Measurements from ENCODE around the gene SCML1.

DNA sequence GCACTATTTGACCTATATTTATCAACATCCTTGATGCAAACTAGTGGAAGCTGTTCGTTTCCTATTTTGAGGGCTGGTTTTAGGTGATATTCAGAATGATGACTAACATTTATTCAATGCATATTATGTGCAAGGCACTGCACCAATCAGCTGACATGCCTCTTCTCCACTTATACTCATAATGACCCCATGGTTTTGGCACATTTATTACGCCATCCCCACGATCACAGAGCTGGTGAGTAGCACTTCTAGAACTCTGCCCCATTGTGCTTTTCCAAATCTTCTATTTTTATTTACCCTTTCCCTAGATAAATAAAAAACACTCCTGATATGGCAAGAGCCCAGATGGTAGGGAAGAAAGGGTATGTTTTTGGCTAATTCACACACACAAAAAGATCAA is 13.1 kb downstream of the SCML1 start:
- TF ChIP-seq, protein P1, sequence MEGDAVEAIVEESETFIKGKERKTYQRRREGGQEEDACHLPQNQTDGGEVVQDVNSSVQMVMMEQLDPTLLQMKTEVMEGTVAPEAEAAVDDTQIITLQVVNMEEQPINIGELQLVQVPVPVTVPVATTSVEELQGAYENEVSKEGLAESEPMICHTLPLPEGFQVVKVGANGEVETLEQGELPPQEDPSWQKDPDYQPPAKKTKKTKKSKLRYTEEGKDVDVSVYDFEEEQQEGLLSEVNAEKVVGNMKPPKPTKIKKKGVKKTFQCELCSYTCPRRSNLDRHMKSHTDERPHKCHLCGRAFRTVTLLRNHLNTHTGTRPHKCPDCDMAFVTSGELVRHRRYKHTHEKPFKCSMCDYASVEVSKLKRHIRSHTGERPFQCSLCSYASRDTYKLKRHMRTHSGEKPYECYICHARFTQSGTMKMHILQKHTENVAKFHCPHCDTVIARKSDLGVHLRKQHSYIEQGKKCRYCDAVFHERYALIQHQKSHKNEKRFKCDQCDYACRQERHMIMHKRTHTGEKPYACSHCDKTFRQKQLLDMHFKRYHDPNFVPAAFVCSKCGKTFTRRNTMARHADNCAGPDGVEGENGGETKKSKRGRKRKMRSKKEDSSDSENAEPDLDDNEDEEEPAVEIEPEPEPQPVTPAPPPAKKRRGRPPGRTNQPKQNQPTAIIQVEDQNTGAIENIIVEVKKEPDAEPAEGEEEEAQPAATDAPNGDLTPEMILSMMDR (IDR thresholded peaks at IDR 0.05; ENCODE audit: extremely low read depth in 1 of 2, insufficient read depth in 1 of 2, low read depth in 1 of 2, low read length in 2 of 2), result no peak
- no peak for TF ChIP-seq POLR2A (IDR thresholded peaks at IDR 0.05; ENCODE audit: low read depth, low read length)

All from endothelial cell of umbilical vein (primary cell).